Parathyroid adenoma (tissue), 2 donors: ENCODE measurements around the gene SV2B.
A peak's percentile ranks its signal among the peaks of the same experiment; 100 is the strongest.

Experiments used
- H2AFZ ChIP-seq: fragments of 300-600 bp; sonication (generic); one replicate; pipeline ENCODE4 v1.7.0; 2017; ENCODE audit warnings: antibody characterized with exemption, mild to moderate bottlenecking
- H3K27ac ChIP-seq: fragments of 300-600 bp; sonication (generic); one replicate; pipeline ENCODE4 v1.7.0; 2017
- H3K27me3 ChIP-seq: fragments of 300-600 bp; sonication (generic); one replicate; pipeline ENCODE4 v1.7.0; 2017; ENCODE audit warnings: low read length; ENCODE audit not compliant: control insufficient read depth, insufficient read depth
- H3K36me3 ChIP-seq: fragments of 300-600 bp; sonication (generic); one replicate; pipeline ENCODE4 v1.7.0; 2017; ENCODE audit warnings: low read length; ENCODE audit not compliant: control insufficient read depth, insufficient read depth
- H3K4me1 ChIP-seq: fragments of 300-600 bp; sonication (generic); one replicate; pipeline ENCODE4 v1.7.0; 2017; ENCODE audit warnings: control low read depth
- H3K4me2 ChIP-seq: fragments of 300-600 bp; sonication (generic); one replicate; pipeline ENCODE4 v1.7.0; 2017; ENCODE audit warnings: low read length
- H3K4me3 ChIP-seq: fragments of 300-600 bp; sonication (generic); one replicate; pipeline ENCODE4 v1.7.0; 2017; ENCODE audit warnings: low read depth, low read length
- H3K79me2 ChIP-seq: fragments of 300-600 bp; sonication (generic); one replicate; pipeline ENCODE4 v1.7.0; 2017; ENCODE audit warnings: control low read depth
- H3K9ac ChIP-seq: fragments of 300-600 bp; sonication (generic); one replicate; pipeline ENCODE4 v1.7.0; 2017; ENCODE audit warnings: mild to moderate bottlenecking
- H3K9me3 ChIP-seq: fragments of 300-600 bp; sonication (generic); one replicate; pipeline ENCODE4 v1.7.0; 2017; ENCODE audit warnings: low read length; ENCODE audit not compliant: control insufficient read depth
- CTCF ChIP-seq: fragments of 300-600 bp; sonication (generic); IDR thresholded peaks from one replicate; pipeline ENCODE4 v1.7.0; 2017; ENCODE audit warnings: antibody characterized with exemption, mild to moderate bottlenecking
- donor health status: primary hyperparathyroidism.

SV2B gene

GRCh38 chr15:91099995-91100813 is at the start of gene SV2B:
Gene SV2B, plus strand, starts transcription at chr15:91100257. Its CDS starts 126,007 bp downstream, at chr15:91226264.
- Histone ChIP-seq H3K9me3 (no peaks in the 10 kb centered on the region), H3K4me3 (peak within 1 kb of the TSS; percentile 54), H3K4me2 (peak within 1 kb of the TSS; percentile 71), H3K4me1 (no peaks in the 10 kb centered on the region), H3K27ac (no peak within 1 kb of the TSS), H3K27me3 (no peaks in the 10 kb centered on the region), H3K79me2 (no peaks in the 10 kb centered on the region), H3K36me3 (no peaks in the 10 kb centered on the region), H2AFZ (peak within 1 kb of the TSS; percentile 62), H3K9ac (no peak within 1 kb of the TSS)
- TF ChIP-seq CTCF: no peak

GRCh38 chr15:91051248-91051647 is 48.8 kb upstream of the SV2B start:
- Histone ChIP-seq H3K9ac (no peak overlapping the region), H3K4me1 (no peaks in the 10 kb centered on the region), H3K79me2 (no peaks in the 10 kb centered on the region), H3K4me3 (no peak overlapping the region), H3K4me2 (no peak overlapping the region), H3K27me3 (no peaks in the 10 kb centered on the region), H3K36me3 (no peaks in the 10 kb centered on the region), H2AFZ (no peak overlapping the region), H3K27ac (no peak overlapping the region), H3K9me3 (no peaks in the 10 kb centered on the region)
- no peak for TF ChIP-seq CTCF

- Histone ChIP-seq H3K79me2 (no peaks in the 10 kb centered on the region), H3K27ac (no peak overlapping the region), H3K27me3 (no peaks in the 10 kb centered on the region), H3K9ac (no peak overlapping the region), H3K4me2 (no peak overlapping the region), H3K4me3 (no peak overlapping the region), H3K4me1 (no peaks in the 10 kb centered on the region), H3K36me3 (no peaks in the 10 kb centered on the region), H3K9me3 (no peaks in the 10 kb centered on the region), H2AFZ (no peak overlapping the region)
- TF ChIP-seq CTCF: no peak
Observed at GRCh38 chr15:91054816-91055215, 45.2 kb upstream of the SV2B start.

GRCh38 chr15:91055548-91056331 is 44.3 kb upstream of the SV2B start:
- no peak overlapping the region for H3K4me2 ChIP-seq
- H3K9me3 ChIP-seq: no peaks in the 10 kb centered on the region
- no peaks in the 10 kb centered on the region for H3K79me2 ChIP-seq
- TF ChIP-seq CTCF: peak; percentile 59
- H3K36me3 ChIP-seq: no peaks in the 10 kb centered on the region
- no peak overlapping the region for H2AFZ ChIP-seq
- H3K27me3 ChIP-seq: no peaks in the 10 kb centered on the region
- H3K9ac ChIP-seq: no peak overlapping the region
- no peaks in the 10 kb centered on the region for H3K4me1 ChIP-seq
- H3K4me3 ChIP-seq: no peak overlapping the region
- H3K27ac ChIP-seq: no peak overlapping the region
